ENCODE results near the gene RBL1.

Gene RBL1

GRCh38 chr20:36950414-36951197, 145.2 kb downstream of the RBL1 start:
- no peak for DNase-seq
